Keratinocyte (primary cell): Measurements from ENCODE around the gene TENM4. TPM values are rescaled to one million over a fixed set of nuclear protein-coding genes. Genes with fewer than 3 reads are reported as not detected.

Source experiments
- DNase-seq: peaks from one replicate; pipeline ENCODE4 v3.0.0-alpha.2; 2011; ENCODE audit warnings: low read depth, missing footprints, low spot score
- FAIRE-seq: peaks from 2 replicates; lab custom pipeline; 2011; peaks lifted over from hg19 to GRCh38; lab: Jason Lieb, UNC
- H2AFZ ChIP-seq: 2 replicates; pipeline ENCODE4 v1.6.0; 2012; ENCODE audit warnings: low read length, control low read depth, inconsistent platforms; ENCODE audit not compliant: control insufficient read depth
- H3K27ac ChIP-seq: 2 replicates; pipeline ENCODE4 v1.5.1; 2011; ENCODE audit warnings: low read length; ENCODE audit not compliant: control insufficient read depth, insufficient read depth
- H3K27me3 ChIP-seq: 3 replicates; pipeline ENCODE4 v1.6.0; 2011; ENCODE audit warnings: low read length; ENCODE audit not compliant: control insufficient read depth, insufficient read depth; ENCODE audit errors: extremely low read depth
- H3K36me3 ChIP-seq, 2 experiments: 2 replicates in 1 of 2; 3 replicates in 1 of 2; pipeline ENCODE4 v1.5.1; 2011; ENCODE audit warnings: low read length in 2 of 2, mild to moderate bottlenecking in 1 of 2; ENCODE audit not compliant: control insufficient read depth in 2 of 2, insufficient read depth in 2 of 2; ENCODE audit errors: extremely low read depth in 1 of 2
- H3K4me1 ChIP-seq: 3 replicates; pipeline ENCODE4 v1.5.1; 2011; ENCODE audit warnings: low read length; ENCODE audit not compliant: control insufficient read depth, insufficient read depth; ENCODE audit errors: extremely low read depth
- H3K4me2 ChIP-seq: 3 replicates; pipeline ENCODE4 v1.6.0; 2011; ENCODE audit warnings: low read depth, low read length; ENCODE audit not compliant: control insufficient read depth, insufficient read depth; ENCODE audit errors: extremely low read depth
- H3K4me3 ChIP-seq, 3 experiments: fragments of 200-600 bp in 1 of 3; sonication (generic) in 1 of 3; 2 replicates in 2 of 3; 3 replicates in 1 of 3; pipeline ENCODE4 v1.5.1; 2011 to 2016; ENCODE audit warnings: low read length in 3 of 3, mild to moderate bottlenecking in 3 of 3, control low read depth in 2 of 3, inconsistent platforms in 1 of 3, low read depth in 1 of 3, mixed read lengths in 1 of 3, mixed run types in 1 of 3, moderate library complexity in 1 of 3; ENCODE audit not compliant: control insufficient read depth in 2 of 3, insufficient read depth in 2 of 3; ENCODE audit errors: extremely low read depth in 1 of 3
- H3K79me2 ChIP-seq: 2 replicates; pipeline ENCODE4 v1.6.0; 2012; ENCODE audit warnings: low read length; ENCODE audit not compliant: control insufficient read depth, insufficient read depth
- H3K9ac ChIP-seq: 3 replicates; pipeline ENCODE4 v1.6.0; 2011; ENCODE audit warnings: low read length; ENCODE audit not compliant: control insufficient read depth, insufficient read depth; ENCODE audit errors: extremely low read depth
- H3K9me1 ChIP-seq: 3 replicates; pipeline ENCODE4 v1.6.0; 2011; ENCODE audit warnings: low read length; ENCODE audit not compliant: control insufficient read depth, insufficient read depth; ENCODE audit errors: extremely low read depth
- H3K9me3 ChIP-seq: 2 replicates; pipeline ENCODE4 v1.5.1; 2012; ENCODE audit warnings: low read depth, low read length; ENCODE audit not compliant: control insufficient read depth
- H4K20me1 ChIP-seq: 3 replicates; pipeline ENCODE4 v1.6.0; 2011; ENCODE audit warnings: low read length; ENCODE audit not compliant: control insufficient read depth, insufficient read depth; ENCODE audit errors: extremely low read depth
- CTCF ChIP-seq, 3 experiments: IDR thresholded peaks in 1 of 3; conservative IDR thresholded peaks in 1 of 3; optimal IDR thresholded peaks in 1 of 3; 2 replicates in 2 of 3; 3 replicates in 1 of 3; pipeline versions ENCODE3 to v1.5.1; 2011; ENCODE audit warnings: low read length in 3 of 3, mild to moderate bottlenecking in 3 of 3, moderate library complexity in 2 of 3, control low read depth in 1 of 3, inconsistent platforms in 1 of 3; ENCODE audit not compliant: insufficient read depth in 2 of 3; ENCODE audit errors: extremely low read depth in 1 of 3
- EZH2 ChIP-seq: IDR thresholded peaks from one replicate; pipeline ENCODE4 v1.6.1; 2012; ENCODE audit warnings: inconsistent platforms, mild to moderate bottlenecking, low read length, moderate library complexity
- dilution Hi-C: fragments of 300-500 bp; cut with MboI; formaldehyde crosslinking; loops from one replicate; pipeline ENCODE4 v1.7.0; 2020; ENCODE audit warnings: low sequenced_read_pairs; ENCODE audit not compliant: extremely low pct_ligation_motif_present
- polyA plus RNA-seq, 5 experiments: library from polyadenylated mRNA; depleted of rRNA in 3 of 5; stranded (reverse) in 3 of 5; stranded (forward) in 1 of 5; unstranded in 1 of 5; fragments of >200 nt; gene quantifications; 1 replicate in 1 of 5; 2 replicates in 3 of 5; 3 replicates in 1 of 5; pipeline versions ENCODE4 v1.2.1 to v1.2.3, GENCODE V29; 2011 to 2012; ENCODE audit warnings: missing spikeins in 2 of 5, low read depth in 1 of 5, low replicate concordance in 1 of 5

TENM4 gene
- polyA plus RNA-seq, 1 donor (not counting 4 experiments of a cell fraction or from before 2014, with no cell fraction given): 3.5 TPM

GRCh38 chr11:78929906-78930220 lies 511.0 kb downstream of the TENM4 start:
- H3K36me3 ChIP-seq: no peaks in the 10 kb centered on the region
- TF ChIP-seq EZH2: no peak
- no peak for TF ChIP-seq CTCF (optimal IDR thresholded peaks at IDR 0.05 in 1 of 3, IDR thresholded peaks at IDR 0.05 in 1 of 3, conservative IDR thresholded peaks at IDR 0.05 in 1 of 3; ENCODE audit: extremely low read depth in 1 of 3, insufficient read depth in 2 of 3, low read length in 3 of 3)
- DNase-seq (no peak), FAIRE-seq (no peak)
- dilution Hi-C loops: no loop called here
- H3K9me3 ChIP-seq: no peaks in the 10 kb centered on the region
- no peaks in the 10 kb centered on the region for H3K9me1 ChIP-seq
- no peak overlapping the region for H3K4me2 ChIP-seq
- H3K9ac ChIP-seq: no peak overlapping the region
- no peaks in the 10 kb centered on the region for H3K27me3 ChIP-seq
- H4K20me1 ChIP-seq: no peaks in the 10 kb centered on the region
- H3K4me1 ChIP-seq: no peaks in the 10 kb centered on the region
- H2AFZ ChIP-seq: no peak overlapping the region
- H3K27ac ChIP-seq: no peak overlapping the region
- no peaks in the 10 kb centered on the region for H3K79me2 ChIP-seq
- H3K4me3 ChIP-seq: no peak overlapping the region

- Histone ChIP-seq H3K9ac (no peak overlapping the region), H3K4me1 (no peaks in the 10 kb centered on the region), H2AFZ (no peak overlapping the region), H3K27ac (no peak overlapping the region), H3K4me3 (no peak overlapping the region), H3K27me3 (no peaks in the 10 kb centered on the region), H4K20me1 (no peaks in the 10 kb centered on the region), H3K36me3 (no peaks in the 10 kb centered on the region), H3K9me1 (no peaks in the 10 kb centered on the region), H3K4me2 (no peak overlapping the region), H3K9me3 (no peaks in the 10 kb centered on the region), H3K79me2 (no peaks in the 10 kb centered on the region)
- DNase-seq (no peak), FAIRE-seq (no peak)
- dilution Hi-C loops: no loop called here
- no peak for TF ChIP-seq EZH2
- TF ChIP-seq CTCF (optimal IDR thresholded peaks at IDR 0.05 in 1 of 3, IDR thresholded peaks at IDR 0.05 in 1 of 3, conservative IDR thresholded peaks at IDR 0.05 in 1 of 3; ENCODE audit: extremely low read depth in 1 of 3, insufficient read depth in 2 of 3, low read length in 3 of 3): no peak
Measured at GRCh38 chr11:78929207-78929905, 511.5 kb downstream of the TENM4 start.
